LNCaP clone FGC (cell line): ENCODE measurements around the gene INSC.

ENCODE experiments used
- DNase-seq: peaks from one replicate; pipeline ENCODE4 v3.0.0-alpha.2; 2011; ENCODE audit warnings: low read depth
- H3K4me3 ChIP-seq: 2 replicates; pipeline ENCODE4 v1.5.1; 2011; ENCODE audit warnings: mild to moderate bottlenecking, low read depth, low read length, control low read depth
- CTCF ChIP-seq: IDR thresholded peaks from 2 replicates; pipeline ENCODE4 v1.5.1; 2012; ENCODE audit warnings: mild to moderate bottlenecking; ENCODE audit not compliant: control insufficient read depth, insufficient read depth; ENCODE audit errors: extremely low read depth

Gene INSC

GRCh38 chr11:15179167-15179566, 64.4 kb downstream of the INSC start:
- DNase-seq: no peak
- no peak overlapping the region for H3K4me3 ChIP-seq

GRCh38 chr11:15180212-15180792, 65.6 kb downstream of the INSC start:
- DNase-seq: no peak
- no peak for TF ChIP-seq CTCF
- no peak overlapping the region for H3K4me3 ChIP-seq

More at GRCh38 chr11:15179167-15179566, 64.4 kb downstream of the INSC start:
- TF ChIP-seq CTCF: no peak

GRCh38 chr11:15182372-15182771, 67.6 kb downstream of the INSC start:
- H3K4me3 ChIP-seq: no peak overlapping the region
- TF ChIP-seq CTCF: no peak
- no peak for DNase-seq

- DNase-seq: no peak
- no peak for TF ChIP-seq CTCF
- no peak overlapping the region for H3K4me3 ChIP-seq
Observed at GRCh38 chr11:15185021-15185420, 70.3 kb downstream of the INSC start.

GRCh38 chr11:15186146-15186545, 71.4 kb downstream of the INSC start:
- no peak for DNase-seq
- no peak overlapping the region for H3K4me3 ChIP-seq
- TF ChIP-seq CTCF: no peak

DNA sequence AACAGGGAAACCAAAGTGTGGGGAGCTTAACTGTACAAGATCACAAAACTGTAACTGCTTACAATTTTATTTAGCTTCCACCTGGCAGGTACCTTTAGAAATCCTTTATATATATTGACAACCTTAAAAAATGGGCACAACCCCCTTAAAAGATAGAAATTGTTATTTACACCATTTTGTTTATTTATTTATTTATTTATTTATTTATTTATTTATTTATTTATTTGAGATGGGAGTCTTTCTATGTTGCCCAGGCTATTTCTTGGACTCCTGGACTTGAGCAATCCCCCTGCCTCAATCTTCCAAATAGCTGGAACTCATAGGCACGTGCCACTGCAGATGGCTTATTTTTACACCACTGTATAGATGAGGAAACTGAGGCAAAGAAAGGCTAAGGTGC, 74.5 kb downstream of the INSC start:
- no peak for TF ChIP-seq CTCF
- H3K4me3 ChIP-seq: no peak overlapping the region
- no peak for DNase-seq
